Amniotic stem cell (primary cell): ENCODE measurements around the gene BRINP3.
"Not testable (repeated sequence)": the region's sequence is repeated elsewhere in the genome, so short reads cannot be mapped to it uniquely, and the experiment has no call there.

ENCODE experiments used
- DNase-seq: peaks from one replicate; lab custom pipeline; 2025; lab: John Stamatoyannopoulos, UW

BRINP3 gene

GRCh38 chr1:190477762-190478148 lies at the start of gene BRINP3:
Gene BRINP3, minus strand, starts transcription at chr1:190477864.
- DNase-seq = no peak

GRCh38 chr1:190511554-190511953 lies 33.9 kb upstream of the BRINP3 start:
- no peak for DNase-seq

- no peak for DNase-seq
Measured at GRCh38 chr1:190507357-190507756, 29.7 kb upstream of the BRINP3 start.

GRCh38 chr1:190504539-190504938 lies 26.9 kb upstream of the BRINP3 start:
- DNase-seq = not testable (repeated sequence)

- DNase-seq = no peak
Measured at GRCh38 chr1:190497565-190497964, 19.9 kb upstream of the BRINP3 start.

GRCh38 chr1:190494451-190494850 lies 16.8 kb upstream of the BRINP3 start:
- DNase-seq = no peak

GRCh38 chr1:190491404-190491803 lies 13.7 kb upstream of the BRINP3 start:
- no peak for DNase-seq

- DNase-seq = no peak
Measured at GRCh38 chr1:190484045-190484444, 6.4 kb upstream of the BRINP3 start.

GRCh38 chr1:190480231-190480630 lies 2.6 kb upstream of the BRINP3 start:
- DNase-seq = no peak

GRCh38 chr1:190479516-190479915 lies 1.9 kb upstream of the BRINP3 start:
- DNase-seq = no peak

- DNase-seq = no peak
Measured at GRCh38 chr1:190479050-190479397, 1.4 kb upstream of the BRINP3 start.

- no peak for DNase-seq
Measured at GRCh38 chr1:190478149-190479049, 735 bp upstream of the BRINP3 start.

- DNase-seq = no peak
Measured at GRCh38 chr1:190476806-190477205, 858 bp downstream of the BRINP3 start.

- DNase-seq = no peak
Measured at GRCh38 chr1:190476321-190476720, 1.3 kb downstream of the BRINP3 start.

- no peak for DNase-seq
Measured at GRCh38 chr1:190475421-190476141, 2.1 kb downstream of the BRINP3 start.

GRCh38 chr1:190474650-190475211 lies 2.9 kb downstream of the BRINP3 start:
- no peak for DNase-seq

- DNase-seq = no peak
Measured at GRCh38 chr1:190474010-190474409, 3.7 kb downstream of the BRINP3 start.

- DNase-seq = no peak
Measured at GRCh38 chr1:190472494-190472893, 5.2 kb downstream of the BRINP3 start.

GRCh38 chr1:190472042-190472441 lies 5.6 kb downstream of the BRINP3 start:
- no peak for DNase-seq

- no peak for DNase-seq
Measured at GRCh38 chr1:190464690-190465089, 13.0 kb downstream of the BRINP3 start.

- no peak for DNase-seq
Measured at GRCh38 chr1:190456129-190456528, 21.5 kb downstream of the BRINP3 start.

GRCh38 chr1:190455631-190456030 lies 22.0 kb downstream of the BRINP3 start:
- no peak for DNase-seq

GRCh38 chr1:190453550-190453949 lies 24.1 kb downstream of the BRINP3 start:
- DNase-seq = no peak
